Measurements from ENCODE around the gene CTIF.
A peak's percentile ranks its signal among the peaks of the same experiment; 100 is the strongest.

The CTIF gene

GRCh38 chr18:48668466-48669179 lies 129.8 kb downstream of the CTIF start:
- no peak for DNase-seq (ENCODE audit: low read depth)

- no peak for DNase-seq (ENCODE audit: low read depth)
These were observed 130.4 kb downstream of the CTIF start for GRCh38 chr18:48669180-48669675.

GRCh38 chr18:48669991-48670750 lies 131.3 kb downstream of the CTIF start:
- no peak for DNase-seq (ENCODE audit: low read depth)

- DNase-seq (ENCODE audit: low read depth), result no peak
These were observed 132.1 kb downstream of the CTIF start for GRCh38 chr18:48670751-48671560.

- no peak for DNase-seq (ENCODE audit: low read depth)
These were observed 132.7 kb downstream of the CTIF start for GRCh38 chr18:48671561-48671945.

- no peak for DNase-seq (ENCODE audit: low read depth)
These were observed 134.0 kb downstream of the CTIF start for GRCh38 chr18:48672671-48673340.

DNA sequence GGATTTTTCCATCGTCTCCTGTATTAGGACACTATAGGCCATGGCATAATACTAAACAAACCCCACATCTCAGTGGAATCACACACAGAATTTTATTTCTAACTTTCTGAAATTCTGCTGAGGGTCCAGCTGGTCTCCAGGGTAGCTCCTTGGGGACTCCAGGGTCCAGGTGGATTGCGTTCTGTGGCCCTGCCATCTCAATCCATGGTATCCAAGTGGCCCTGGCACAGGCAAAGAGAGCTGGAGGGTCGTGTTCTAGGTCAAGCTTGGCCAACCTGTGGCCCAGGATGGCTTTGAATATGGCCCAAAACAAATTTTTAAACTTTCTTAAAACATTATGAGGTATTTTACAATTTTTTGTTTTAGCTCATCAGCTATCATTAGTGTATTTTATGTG lies 134.6 kb downstream of the CTIF start:
- no peak for DNase-seq (ENCODE audit: low read depth)

- no peak for DNase-seq (ENCODE audit: low read depth)
These were observed 135.3 kb downstream of the CTIF start for GRCh38 chr18:48673853-48674721.

GRCh38 chr18:48674758-48675351 lies 136.0 kb downstream of the CTIF start:
- DNase-seq (ENCODE audit: low read depth), result no peak

- peak; percentile 56 for DNase-seq (ENCODE audit: low read depth)
These were observed 136.5 kb downstream of the CTIF start for GRCh38 chr18:48675352-48675761.

DNA sequence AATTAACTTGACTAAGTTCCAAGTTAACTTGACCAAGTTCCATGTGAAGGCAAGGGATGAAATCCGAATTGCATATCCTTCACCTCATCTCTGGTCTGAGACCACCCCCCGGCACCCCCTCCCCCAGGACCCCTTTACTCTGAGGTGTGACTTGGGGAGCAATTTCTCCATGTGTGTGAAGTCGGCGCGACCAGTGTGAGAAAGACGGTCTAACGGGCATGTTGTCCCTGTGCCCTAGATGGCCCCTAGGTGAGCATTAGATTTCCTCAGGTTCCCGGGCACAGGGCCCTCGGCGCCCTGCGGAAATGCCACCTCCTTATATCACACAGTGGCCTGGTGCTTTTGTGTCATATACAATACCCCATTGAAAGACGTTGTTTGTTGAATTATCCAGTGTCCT lies 137.1 kb downstream of the CTIF start:
- DNase-seq (ENCODE audit: low read depth), result no peak

DNA sequence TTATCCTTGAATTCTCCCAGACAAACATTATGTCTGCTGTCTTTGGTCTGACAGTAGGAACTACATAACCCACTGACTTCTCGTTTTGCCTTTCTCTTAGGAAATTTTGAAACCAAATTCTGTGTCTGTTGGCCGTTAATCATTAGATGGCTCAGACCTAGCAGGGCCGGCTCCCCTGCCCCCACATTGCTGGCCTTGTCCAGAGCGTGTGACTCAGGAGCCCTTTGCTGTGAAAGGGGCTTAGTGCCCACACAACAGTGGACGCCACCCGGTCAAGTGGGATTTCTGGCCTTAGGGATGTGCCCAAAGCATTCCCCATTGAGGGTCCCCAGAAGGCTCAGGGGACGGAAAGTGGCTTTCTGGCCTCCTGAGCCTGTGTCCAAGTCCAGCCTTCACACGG lies 137.5 kb downstream of the CTIF start:
- no peak for DNase-seq (ENCODE audit: low read depth)

GRCh38 chr18:48676756-48677368 lies 138.0 kb downstream of the CTIF start:
- peak; percentile 43 for DNase-seq (ENCODE audit: low read depth)

- DNase-seq (ENCODE audit: low read depth), result no peak
These were observed 139.6 kb downstream of the CTIF start for GRCh38 chr18:48678237-48679115.

DNA sequence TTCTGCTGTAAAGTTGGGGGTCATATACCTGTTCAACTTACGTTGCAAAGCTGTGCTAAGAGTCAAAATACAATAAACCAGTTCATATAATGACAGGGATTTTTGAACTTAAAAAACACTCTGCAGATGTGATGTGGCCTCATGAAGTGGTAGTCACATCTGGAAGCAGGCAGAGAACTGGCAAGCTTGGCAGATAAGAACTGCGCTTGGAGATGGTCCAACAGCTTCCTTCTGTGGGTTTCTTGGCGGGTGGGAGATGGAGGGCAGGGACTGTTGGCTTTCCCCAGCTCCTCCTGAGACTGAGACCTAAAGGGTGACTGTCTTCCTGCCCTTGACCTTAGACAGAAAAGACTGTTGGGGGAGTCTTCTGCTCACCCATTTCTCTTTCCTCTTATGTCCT lies 140.4 kb downstream of the CTIF start:
- no peak for DNase-seq (ENCODE audit: low read depth)

GRCh38 chr18:48680339-48681250 lies 141.8 kb downstream of the CTIF start:
- no peak for DNase-seq (ENCODE audit: low read depth)

DNA sequence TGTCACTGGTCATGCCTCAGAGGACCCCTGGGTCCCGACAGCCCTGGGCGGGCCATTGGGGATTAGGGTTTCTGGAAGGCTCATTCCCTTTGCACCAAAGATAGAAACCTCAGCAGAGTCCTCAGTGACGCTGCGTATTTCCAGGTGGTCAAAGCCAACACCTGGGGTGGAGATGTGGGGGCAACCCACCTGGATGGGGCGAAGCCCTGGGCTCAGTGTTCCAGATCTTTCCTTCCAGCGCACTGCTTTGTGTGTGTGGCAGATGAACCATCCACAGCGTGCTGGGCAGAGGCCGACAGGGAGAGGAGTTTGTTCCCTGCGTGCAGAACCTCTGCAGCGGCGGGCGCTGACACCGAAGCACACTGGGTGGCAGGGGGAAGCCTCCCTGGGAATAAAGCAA lies 143.9 kb downstream of the CTIF start:
- DNase-seq (ENCODE audit: low read depth), result no peak

DNA sequence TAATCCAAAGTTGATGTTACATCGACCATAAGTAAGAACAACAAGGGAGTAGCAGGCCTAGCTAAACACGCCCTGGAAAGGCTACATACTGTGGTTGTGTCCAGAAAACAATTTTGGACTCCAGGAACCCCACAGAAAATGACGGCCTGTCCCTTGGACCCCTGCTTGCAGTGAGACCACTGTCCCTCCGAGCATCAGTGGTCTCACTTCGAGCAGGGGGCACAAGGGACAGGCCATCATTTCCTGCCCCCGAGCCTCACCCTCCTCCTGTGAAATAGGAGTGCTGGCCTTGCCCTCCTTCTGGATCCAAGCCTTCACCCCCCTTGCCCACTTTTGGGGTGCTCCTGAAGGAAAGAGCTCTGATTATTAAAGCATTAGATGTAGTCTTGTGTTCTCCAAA lies 144.4 kb downstream of the CTIF start:
- DNase-seq (ENCODE audit: low read depth), result no peak

Data from stimulated activated CD8-positive, alpha-beta memory T cell treated with anti-CD3 and anti-CD28 coated beads, Interleukin-7, amount 100 ng/mL, for 24 hours (primary cell).